HG03457 (cell line): ENCODE data around the gene PDLIM7.
A peak's percentile ranks its signal among the peaks of the same experiment; 100 is the strongest.

Source experiments
- ATAC-seq: cut with Tn5 transposase; IDR thresholded peaks from one replicate; pipeline ENCODE4 v1.9.1; 2021; ENCODE audit warnings: moderate number of reproducible peaks; ENCODE audit not compliant: unreplicated experiment

The PDLIM7 gene

DNA sequence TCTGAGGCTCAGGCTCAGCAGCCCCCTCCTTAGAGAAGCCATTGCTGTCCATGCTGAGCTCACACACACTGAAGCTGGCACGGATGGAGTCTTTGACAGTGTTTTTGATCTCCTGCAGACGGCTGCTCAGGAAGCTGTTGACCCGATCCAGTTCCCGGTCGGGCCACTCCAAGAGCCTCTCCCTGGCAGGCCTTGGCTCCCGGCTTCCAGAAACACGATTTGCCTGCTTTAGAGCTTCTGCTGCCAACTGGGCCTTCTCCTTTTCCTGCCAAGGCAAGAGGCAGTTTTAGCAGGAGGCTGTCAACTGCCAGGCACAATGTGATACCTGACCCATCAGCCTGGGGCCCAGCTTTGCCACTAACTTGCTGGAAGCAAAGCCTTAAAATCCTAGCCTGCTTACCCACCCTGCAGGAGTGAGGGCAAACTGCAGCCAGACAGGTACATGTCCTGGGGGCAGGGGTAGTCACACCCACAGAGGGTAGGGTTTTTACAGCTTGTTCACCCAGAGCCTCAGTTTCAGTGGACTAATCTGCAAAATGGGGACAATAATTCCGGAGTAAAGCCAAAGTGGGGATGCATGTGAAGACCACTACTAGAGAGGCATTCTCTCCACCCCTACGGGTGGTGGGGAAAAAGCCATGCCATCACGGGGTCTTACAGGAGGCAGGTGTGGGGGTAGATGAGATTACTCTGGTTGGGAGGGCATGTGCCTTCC is 27.7 kb upstream of the PDLIM7 start:
- ATAC-seq: no peak

DNA sequence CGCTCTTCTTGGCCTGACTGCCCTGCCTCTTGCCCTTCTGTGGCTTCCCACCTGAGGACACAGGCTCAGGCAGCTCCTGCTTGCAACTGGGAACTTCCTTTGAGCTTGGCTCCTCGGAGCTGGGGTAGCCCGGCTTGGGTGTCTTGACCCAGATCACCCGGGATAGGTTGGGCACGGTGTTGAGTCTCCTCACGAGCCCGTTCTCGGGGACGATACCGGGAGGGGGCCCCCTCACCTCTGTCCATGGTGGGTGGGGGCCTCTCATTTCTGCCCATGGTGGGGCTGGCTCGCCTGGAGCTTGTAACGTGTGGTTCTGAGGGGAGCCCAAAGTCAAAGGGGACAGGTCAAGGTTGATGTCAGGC is 27.1 kb upstream of the PDLIM7 start:
- no peak for ATAC-seq

DNA sequence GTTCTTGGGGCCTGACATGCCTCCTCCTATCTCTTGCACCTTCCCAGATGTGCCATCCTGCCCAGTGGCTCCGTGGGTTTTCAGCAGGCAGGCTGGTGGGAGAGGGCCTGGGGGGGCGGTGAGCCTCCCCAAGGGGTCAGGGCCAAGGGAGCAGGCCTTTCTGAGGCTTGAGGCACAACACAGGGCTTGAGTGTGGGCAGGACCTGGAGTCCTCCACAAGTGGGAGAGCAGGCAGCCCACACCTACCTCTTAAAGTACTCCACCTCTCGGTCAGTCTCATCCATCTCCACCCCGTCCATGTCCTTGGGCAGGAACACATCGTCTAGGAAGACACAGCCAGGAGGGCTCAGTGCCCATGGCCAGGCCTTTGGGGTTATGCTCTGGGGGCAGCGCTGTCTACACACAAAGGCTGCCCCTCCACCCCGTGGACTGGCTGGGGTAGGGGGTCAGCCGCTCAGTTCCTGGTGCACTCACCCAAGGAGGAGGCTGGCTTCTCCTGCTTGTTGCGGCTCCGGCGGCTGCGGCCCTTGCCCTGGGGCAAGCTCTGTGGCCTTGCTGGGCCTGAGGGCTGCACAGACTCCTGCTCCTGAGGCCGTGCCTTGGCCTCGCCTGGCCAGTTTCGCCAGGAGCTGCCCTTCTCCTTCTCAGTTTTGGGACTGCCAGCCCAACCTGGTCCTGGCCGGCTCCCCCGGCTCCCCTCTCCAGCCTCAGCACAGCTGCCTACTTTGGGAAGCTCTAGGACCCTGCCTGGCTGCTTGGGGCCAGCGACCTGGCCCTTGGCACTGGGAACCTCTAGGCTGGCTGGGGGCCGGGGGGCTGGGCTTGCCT is 26.5 kb upstream of the PDLIM7 start:
- no peak for ATAC-seq

DNA sequence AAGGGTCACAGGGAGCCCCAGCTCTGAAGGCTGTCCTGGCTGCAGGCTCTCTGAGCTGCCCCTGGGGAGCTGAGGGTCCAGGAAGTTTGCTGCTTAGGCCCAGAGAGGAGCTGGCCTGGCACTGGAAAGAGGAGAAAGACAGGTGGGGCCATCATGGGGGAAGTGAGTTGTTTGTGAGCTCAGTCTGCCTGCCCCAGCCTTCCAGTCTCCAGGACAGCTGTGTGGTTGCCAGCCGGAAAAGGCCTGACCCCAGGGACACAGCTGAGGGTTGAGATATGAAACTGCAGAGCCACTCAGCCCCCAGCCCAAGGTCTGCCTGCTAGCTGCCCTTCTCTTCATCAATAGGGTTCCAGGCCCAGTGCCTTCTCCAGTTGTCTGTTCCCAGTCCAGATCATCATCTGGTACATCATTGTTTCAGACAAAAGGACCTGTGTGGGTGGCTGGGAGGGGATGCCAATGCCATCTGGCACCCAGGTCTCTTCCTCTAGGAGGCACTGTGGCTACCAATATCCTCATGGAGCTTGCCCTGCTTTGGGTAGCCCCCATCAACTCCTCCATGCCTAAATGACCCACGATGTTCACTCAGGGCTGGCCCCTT is 23.6 kb upstream of the PDLIM7 start:
- ATAC-seq: no peak

DNA sequence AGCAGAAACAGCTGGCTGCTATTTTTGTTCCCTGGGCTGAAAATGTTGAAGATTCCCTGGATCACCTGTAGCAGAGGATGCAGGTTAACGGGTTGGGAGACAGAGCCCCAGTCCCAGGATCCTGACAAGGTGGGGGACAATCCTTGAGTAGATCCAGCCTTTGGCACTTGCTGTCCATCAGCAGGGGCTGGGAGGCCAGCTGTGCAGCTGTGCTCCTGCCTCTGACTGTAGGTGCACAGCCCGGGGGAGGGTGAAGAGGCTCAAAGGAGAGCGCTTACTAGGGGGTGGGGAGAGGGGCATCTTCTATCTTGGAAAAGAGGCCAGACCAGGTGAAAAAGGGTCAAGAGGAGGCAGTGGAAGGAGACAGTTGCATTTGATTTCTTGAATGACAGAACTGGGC is 22.9 kb upstream of the PDLIM7 start:
- ATAC-seq: no peak

DNA sequence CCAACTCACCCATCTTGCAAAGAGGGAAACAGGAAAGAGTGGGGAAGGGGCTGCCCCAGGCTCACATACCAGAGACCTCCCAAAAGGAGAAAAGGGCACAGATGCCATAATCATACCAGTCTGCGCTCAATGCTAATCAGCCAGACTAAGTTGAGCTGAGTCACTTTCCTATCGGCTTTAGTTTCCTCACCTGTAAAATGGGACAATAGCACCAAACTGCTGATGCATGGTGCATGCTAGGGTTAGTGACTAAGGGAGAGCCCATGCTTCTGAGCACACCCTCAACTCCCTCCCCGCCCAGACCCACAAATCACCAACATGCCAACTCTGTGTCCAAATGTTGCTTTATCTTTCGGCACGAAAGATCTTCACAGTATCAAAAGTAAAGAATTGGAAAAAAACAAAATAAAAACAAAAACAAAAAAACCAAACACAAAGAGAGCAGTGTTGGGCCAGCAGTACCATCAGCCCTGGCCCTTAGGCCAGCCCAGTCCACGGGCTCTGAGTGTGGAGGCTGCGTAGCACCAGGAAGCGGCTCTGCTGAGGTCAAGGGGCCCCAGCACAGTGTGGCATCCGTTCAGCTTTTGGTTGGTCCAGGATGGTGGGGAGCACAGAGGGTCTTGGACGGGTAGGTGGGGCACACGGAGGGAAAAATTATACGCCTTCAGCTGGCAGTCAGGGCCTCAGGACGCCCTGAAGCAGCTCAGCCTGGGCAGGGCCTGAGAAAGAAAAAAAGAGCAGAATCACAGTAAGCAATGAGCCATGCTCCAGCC is 22.2 kb upstream of the PDLIM7 start:
- ATAC-seq: no peak

DNA sequence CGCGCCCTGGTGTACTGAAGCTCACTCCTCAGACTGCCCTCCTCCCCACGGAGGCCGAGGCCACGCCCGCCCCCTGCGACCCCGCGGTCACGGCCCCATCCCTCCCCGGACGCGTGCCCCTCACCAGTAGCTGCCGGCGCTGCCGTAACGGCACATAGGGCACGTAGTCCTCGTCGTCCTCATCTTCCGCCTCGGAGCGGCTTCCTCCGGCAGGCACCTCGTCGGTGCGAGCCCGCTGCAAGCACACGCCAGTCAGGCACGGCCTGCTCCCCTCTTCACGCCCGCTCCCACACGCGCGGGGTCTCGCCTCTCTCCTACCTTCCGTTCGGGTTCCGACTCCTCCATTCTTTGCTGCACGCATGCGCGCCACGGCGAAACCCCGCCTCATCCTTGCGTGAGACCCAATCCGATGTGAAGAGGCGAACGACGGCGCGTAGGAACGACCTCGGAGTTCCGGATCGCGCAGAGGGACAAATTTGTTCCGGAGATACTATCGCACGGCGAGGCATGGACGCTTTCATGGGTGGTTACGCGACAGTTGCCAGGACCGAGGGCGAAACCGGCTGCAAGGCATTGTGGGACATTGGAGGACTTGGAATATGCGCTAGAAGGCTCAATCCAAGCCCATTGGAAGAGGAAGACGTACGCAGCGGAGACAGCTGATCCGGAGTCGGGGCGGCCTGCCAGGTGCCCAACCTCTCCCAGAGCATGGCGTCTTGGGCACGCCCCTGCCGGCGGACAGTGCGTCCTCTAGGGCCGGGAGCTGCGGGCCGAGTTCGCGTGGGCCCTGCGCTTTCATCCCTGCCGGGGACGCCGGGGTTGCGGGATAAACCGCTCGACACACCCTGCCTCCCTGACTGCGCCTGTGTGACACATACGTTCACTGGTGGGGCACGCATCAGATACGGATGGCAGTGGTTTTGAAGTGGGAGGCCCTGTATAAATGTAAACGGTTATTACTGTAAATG is 19.5 kb upstream of the PDLIM7 start, which contains the start of gene DDX41:
Gene DDX41 (minus strand): TSS at position 361 of the 968 bp plus-strand sequence. CDS start 16 bp downstream, at position 345.
- ATAC-seq: peak; percentile 50

DNA sequence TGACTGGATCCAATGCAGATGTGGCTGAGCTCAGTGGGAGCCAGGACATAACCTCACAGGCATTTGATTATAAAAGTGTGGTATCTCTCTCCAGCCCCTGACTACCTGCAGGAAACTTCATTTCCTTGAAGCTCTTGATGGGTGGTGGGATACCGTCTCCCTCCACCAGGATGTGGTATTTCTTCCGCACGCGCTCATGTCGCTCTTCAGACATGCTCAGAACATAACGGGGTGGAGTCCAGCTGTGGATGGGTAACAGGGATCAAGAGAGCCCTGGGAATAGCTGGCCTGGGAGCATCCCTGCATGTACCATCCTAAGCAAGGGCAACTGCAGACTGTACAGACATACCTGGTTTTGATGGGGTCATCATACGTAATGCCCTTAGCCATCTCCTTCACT is 18.2 kb upstream of the PDLIM7 start:
- no peak for ATAC-seq

DNA sequence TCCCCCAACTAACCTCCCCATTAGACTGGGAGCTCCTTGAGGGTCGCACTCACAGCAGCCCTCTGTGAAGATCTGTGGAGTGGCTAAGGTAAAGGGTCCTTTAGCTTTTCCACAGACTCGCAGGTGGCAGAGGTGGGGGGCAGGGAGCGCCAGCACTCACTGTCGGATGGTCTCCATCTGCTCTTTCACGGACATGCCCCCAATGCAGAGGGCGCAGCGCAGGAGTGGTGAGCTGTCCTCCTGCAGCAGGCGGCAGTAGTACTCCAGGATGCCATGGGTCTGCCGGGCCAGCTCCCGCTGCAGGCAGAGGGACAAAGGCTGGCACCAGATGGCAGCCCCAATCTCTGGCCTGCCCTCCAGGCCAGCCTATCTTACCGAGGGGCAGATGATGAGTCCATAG is 17.1 kb upstream of the PDLIM7 start:
- ATAC-seq: no peak

DNA sequence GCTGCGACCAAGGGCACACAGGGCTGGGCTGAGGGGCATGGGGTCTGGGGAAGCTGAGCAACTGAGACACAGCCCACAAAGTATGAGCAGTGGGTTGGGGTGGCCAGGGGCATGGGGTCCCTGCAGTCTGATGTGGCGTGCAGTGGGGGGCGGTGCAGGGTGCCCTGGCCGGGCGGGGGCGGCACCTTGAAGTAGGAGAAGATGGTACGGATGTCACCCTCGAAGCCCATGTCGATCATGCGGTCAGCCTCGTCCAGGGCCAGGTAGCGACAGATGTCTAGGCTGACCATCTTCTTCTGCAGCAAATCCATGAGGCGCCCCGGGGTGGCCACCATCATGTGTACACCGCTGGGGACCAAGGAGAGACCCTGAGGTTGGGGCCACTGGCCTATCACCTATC is 16.1 kb upstream of the PDLIM7 start:
- no peak for ATAC-seq

DNA sequence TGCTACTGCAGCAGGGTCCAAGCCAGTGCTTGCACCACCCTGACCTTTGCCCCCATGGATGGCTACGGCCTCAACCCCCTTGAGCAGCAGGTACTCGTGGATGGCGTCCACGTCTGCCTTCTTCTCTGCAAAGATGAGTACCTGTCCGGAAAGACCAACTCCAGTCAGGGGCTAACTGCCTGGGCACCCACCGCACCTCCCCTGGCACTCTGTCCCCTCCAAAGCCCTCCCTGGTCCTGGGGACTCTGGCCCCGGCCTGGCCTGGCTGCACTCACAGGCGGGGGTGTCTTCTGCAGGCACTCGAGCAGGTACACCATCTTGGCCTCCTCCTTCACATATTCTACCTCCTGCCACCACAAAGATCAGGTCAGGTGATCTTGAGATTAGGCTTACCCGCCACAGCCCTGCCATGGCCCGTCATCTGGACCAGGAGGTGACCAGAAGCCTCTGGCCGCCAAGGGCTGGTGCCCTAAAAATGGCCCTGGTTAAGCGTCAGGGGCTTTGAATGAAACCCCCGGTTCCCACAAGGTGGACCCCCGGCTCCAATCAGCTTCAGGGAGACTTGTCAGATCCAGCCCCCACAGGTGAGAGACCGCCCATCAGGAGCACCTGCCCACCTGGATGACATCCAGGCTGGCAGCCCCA is 15.5 kb upstream of the PDLIM7 start:
- no peak for ATAC-seq

DNA sequence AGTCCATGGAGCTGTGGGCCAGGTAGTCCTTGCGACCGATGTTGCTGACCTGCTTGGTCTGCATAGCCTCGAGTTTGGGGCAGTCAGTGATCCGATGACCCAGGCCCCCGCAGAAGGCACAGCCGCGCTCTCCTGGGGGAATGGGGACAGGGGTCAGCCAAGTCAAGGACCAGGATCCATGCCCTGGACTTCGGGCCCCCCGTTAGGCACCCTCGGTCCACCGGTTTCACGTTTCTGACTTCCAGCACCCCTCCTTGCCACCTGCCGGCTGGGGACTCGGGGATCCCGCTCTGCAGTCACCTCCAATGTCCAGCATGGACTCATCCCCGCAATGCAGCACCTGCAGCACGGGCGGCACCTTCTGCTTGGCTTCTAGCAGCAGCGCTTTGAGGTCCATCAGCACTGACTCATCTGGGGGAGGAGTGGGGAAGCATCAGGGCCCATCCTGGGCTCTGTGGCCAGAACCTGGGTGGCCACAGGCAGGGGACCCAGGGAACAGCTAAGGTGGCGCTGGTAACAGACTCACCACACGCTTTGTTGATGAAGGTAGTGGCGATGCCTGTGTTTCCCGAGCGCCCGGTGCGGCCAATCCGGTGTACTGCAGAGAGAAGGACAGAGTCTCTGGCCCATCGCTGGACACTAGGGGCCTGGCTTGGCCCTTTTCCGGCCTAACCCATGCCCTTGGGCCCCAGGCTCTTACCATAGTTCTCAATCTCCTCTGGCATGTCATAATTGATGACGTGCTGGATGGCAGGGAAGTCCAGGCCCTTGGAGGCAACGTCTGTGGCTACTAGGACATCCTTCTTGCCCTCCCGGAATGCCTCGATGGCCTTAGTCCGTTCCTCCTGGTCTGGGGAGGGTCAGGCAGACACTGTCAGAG is 14.6 kb upstream of the PDLIM7 start:
- no peak for ATAC-seq

DNA sequence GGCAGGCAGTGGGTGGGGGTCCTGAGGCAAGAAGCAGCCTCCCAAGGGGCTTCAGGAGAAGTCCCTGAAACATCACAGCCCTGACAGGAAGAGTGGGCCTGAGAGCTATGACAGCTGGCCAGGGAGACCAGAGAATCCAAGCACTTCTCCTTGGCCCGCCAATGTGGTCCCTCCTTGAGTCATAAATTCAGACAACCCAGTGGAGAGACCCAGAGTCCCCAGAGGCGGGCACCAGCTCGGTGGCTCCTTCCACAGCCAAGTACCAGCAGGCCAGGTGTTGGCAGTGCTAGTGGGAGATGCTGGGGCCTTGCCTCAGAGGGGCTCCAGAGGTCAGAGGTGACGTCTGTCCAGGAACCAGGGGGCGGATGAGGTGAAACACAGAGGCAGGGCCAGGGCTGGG is 13.8 kb upstream of the PDLIM7 start:
- ATAC-seq: no peak

DNA sequence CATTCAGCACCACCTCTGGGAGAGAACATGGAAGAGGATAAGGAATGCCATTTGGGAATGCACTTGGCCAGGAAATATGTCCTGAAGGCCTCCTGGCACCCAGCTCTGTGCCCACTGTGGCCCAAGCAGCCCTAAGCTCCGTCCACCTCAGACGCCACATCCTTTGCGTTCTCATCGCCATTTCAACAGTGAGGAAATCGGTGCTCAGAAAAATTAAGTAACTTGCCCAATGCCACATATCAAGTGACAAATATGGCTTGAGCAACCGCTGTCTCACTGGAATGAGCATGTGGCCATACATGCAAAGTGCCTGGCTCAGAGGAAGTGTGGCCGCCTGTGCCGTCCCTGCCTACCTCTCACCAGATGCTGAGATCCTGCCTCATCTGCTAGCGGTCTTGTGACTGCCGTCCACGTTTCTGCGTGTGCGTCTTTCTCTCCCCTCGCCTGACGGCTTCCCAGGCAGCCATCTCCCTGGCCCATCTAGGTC is 13.2 kb upstream of the PDLIM7 start:
- no peak for ATAC-seq

DNA sequence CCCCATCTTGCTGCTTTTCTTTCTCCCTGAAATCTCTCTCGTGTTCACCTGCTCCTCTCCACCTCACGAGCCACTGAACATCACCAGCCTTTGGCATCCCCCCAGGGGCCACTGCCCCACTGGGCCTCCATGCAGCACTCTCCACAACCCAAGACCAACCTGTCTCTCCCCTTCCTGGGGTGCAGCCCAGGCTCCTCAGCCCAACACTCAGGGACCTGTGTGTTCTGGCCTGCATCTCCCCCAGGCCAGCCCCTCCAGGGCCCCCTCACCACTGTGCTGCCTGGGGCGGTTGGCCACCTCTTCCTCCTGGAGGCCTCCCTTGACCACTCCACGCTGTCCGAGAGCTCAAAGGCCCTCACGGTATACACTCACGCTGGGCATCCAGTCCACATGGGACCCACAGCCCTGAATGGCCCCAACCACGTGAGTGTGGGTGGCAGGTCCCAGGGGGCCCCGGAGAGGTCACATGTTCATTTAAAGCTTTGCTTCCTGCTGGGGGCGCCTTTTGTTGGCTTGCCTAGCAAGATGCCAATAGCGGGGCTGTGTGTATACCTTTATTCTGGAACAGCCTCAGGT is 12.7 kb upstream of the PDLIM7 start:
- no peak for ATAC-seq

DNA sequence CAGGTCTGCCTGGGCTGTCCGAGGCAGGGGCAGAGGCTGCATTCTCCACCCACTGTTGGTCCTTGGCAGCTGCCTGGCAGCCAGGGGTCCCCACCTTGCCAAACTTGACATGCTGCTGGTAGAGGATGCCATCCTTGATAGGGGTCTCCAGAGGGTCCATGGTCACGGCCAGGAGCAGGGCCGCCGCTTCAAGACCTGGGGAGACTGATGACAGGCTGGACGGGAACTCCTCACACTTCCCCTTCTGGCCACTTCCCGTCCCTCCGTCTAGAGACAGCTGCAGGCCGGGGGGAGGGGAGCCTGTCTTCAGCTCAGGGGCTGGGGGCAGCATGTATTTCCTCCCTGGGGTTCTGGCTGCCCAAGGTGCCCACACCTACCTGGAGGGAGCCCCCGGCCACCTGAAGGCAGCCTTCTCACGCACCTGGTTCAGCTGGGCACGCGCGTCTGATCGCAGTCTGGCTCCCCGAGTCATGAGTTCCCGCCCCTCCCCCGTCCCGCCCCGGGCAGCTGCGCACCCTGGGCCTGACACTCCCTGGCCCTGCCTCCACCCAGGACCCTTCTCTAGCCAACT is 12.1 kb upstream of the PDLIM7 start, which contains the start of gene DOK3:
Gene DOK3 (minus strand): TSS at position 446 of the 571 bp plus-strand sequence. CDS start 286 bp downstream, at position 160.
- ATAC-seq: no peak

DNA sequence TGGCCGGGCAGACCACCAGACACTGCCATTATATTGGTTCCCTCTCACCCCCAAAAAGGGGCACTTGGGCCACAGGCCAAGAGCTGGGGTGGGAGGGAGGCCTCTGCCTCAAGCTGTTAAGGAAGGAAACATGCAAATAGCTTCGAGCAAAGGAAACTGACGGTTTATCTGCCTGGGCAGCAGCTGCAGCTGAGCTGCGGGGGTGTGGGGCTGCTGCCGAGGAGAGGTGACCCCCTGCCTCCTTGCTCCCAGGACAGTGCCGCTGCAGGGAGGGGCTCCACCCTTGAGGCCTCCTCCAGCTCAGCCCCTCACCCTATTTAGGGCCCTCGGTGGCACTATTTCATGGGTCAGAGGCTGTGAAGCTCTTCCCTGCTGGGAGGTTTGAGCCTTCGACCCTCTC is 11.4 kb upstream of the PDLIM7 start:
- no peak for ATAC-seq

DNA sequence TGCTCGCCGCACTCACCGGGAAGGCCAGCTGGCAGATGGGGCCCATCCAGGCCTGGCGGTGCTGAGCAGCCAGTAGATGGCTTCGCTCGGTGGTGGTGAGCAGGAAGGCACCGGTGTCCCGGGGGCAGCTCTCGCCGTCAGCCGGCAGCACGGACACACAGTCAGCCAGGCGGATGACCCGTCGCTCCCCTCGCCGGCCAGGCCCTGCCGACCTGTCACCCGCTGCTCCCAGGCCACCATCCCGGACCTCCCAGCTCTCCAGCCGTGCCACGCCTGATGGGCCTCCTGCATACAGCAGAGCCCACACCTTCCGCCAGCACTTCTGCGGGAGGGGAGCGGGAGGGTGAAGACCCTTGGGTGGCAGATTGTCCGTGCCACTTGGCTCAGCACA is 10.8 kb upstream of the PDLIM7 start:
- no peak for ATAC-seq
